Endothelial cell of umbilical vein (primary cell): Measurements from ENCODE around the gene CDH2.

Source experiments
- EZH2 ChIP-seq: IDR thresholded peaks from 2 replicates; pipeline ENCODE4 v1.6.1; 2012; ENCODE audit warnings: borderline replicate concordance, low read depth, mild to moderate bottlenecking, moderate library complexity, low read length, inconsistent platforms; ENCODE audit not compliant: severe bottlenecking
- FOS ChIP-seq: IDR thresholded peaks from 2 replicates; pipeline ENCODE4 v1.6.1; 2011; ENCODE audit warnings: mild to moderate bottlenecking, low read length, moderate library complexity, borderline replicate concordance; ENCODE audit not compliant: insufficient read depth
- GATA2 ChIP-seq: IDR thresholded peaks from 2 replicates; pipeline ENCODE4 v1.7.0; 2011; ENCODE audit warnings: low read depth, mild to moderate bottlenecking, moderate library complexity, mixed read lengths, low read length; ENCODE audit not compliant: insufficient read length, insufficient read depth
- JUN ChIP-seq: IDR thresholded peaks from 2 replicates; pipeline ENCODE4 v1.6.1; 2011; ENCODE audit warnings: borderline replicate concordance, low read depth; ENCODE audit not compliant: insufficient read length, insufficient read depth
- MYC ChIP-seq: IDR thresholded peaks from one replicate; pipeline ENCODE4 v1.6.1; 2011; ENCODE audit warnings: mild to moderate bottlenecking, low read depth, low read length
- POLR2A ChIP-seq: IDR thresholded peaks from 2 replicates; pipeline ENCODE4 v1.6.1; 2012; ENCODE audit warnings: low read depth, mild to moderate bottlenecking, control low read depth, low read length
- POLR2AphosphoS5 ChIP-seq: IDR thresholded peaks from 2 replicates; pipeline ENCODE4 v1.6.1; 2012; ENCODE audit warnings: low read depth, mild to moderate bottlenecking, control low read depth, low read length, moderate library complexity; ENCODE audit not compliant: insufficient read depth
- TF ChIP-seq, protein P1 (sequence below), 2 donors: IDR thresholded peaks; 1 replicate in 1 of 2; 2 replicates in 1 of 2; pipeline ENCODE4 v1.5.1; 2011; ENCODE audit warnings: low read length in 2 of 2, mild to moderate bottlenecking in 2 of 2, moderate library complexity in 2 of 2, control low read depth in 1 of 2, inconsistent platforms in 1 of 2, low read depth in 1 of 2; ENCODE audit not compliant: insufficient read depth in 1 of 2; ENCODE audit errors: extremely low read depth in 1 of 2
- TF ChIP-seq, protein P2 (sequence below): IDR thresholded peaks from 2 replicates; pipeline ENCODE4 v1.6.1; 2011; ENCODE audit not compliant: insufficient read depth, insufficient read length

DNA sequence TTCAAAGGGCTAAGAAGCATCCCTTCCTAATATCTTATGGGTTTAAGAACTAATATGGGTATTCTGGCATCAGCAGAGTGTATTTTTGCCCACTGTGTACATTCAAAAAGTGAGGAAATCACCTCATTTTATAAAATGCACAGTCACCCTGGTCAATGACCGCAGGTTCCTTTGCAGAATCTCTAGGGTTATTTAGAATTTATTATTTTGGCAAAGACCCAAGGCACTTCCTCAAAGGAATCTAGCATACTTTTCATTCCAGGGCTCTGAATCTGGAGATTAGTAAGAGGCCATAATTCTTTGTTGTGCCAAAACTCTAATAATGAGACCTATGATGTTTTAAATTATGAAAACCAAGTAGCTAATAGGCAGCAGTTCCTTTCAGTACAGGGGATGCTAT, 27.2 kb upstream of the CDH2 start:
- TF ChIP-seq, protein P1, sequence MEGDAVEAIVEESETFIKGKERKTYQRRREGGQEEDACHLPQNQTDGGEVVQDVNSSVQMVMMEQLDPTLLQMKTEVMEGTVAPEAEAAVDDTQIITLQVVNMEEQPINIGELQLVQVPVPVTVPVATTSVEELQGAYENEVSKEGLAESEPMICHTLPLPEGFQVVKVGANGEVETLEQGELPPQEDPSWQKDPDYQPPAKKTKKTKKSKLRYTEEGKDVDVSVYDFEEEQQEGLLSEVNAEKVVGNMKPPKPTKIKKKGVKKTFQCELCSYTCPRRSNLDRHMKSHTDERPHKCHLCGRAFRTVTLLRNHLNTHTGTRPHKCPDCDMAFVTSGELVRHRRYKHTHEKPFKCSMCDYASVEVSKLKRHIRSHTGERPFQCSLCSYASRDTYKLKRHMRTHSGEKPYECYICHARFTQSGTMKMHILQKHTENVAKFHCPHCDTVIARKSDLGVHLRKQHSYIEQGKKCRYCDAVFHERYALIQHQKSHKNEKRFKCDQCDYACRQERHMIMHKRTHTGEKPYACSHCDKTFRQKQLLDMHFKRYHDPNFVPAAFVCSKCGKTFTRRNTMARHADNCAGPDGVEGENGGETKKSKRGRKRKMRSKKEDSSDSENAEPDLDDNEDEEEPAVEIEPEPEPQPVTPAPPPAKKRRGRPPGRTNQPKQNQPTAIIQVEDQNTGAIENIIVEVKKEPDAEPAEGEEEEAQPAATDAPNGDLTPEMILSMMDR (IDR thresholded peaks at IDR 0.05; ENCODE audit: extremely low read depth in 1 of 2, insufficient read depth in 1 of 2, low read depth in 1 of 2, low read length in 2 of 2): no peak
- TF ChIP-seq EZH2 (no peak), POLR2AphosphoS5 (peak; percentile 50), GATA2 (no peak), POLR2A (no peak), JUN (peak; percentile 42), MYC (no peak), FOS (peak; percentile 77)
- TF ChIP-seq, protein P2, sequence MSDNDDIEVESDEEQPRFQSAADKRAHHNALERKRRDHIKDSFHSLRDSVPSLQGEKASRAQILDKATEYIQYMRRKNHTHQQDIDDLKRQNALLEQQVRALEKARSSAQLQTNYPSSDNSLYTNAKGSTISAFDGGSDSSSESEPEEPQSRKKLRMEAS: no peak
